Tibial nerve (tissue), 4 donors: ENCODE measurements around the gene PRMT5. TPM values are rescaled to one million over a fixed set of nuclear protein-coding genes. Genes with fewer than 3 reads are reported as not detected.
"Not testable (repeated sequence)": the region's sequence is repeated elsewhere in the genome, so short reads cannot be mapped to it uniquely, and the experiment has no call there.

Source experiments
- DNase-seq, 2 donors: peaks; one replicate each; pipeline ENCODE4 v3.0.0-alpha.2; 2019; ENCODE audit warnings: low spot score in 2 of 2
- H3K27ac ChIP-seq, 4 donors: fragments of 200-600 bp; sonication (generic) in 3 of 4; one replicate each; pipeline ENCODE4 v1.5.1; 2017 to 2019; ENCODE audit warnings: mild to moderate bottlenecking in 1 of 4
- H3K27me3 ChIP-seq, 2 donors: fragments of 200-600 bp; sonication (generic) in 1 of 2; one replicate each; pipeline versions ENCODE4 v1.5.1 to v1.6.0; 2017 to 2019
- H3K36me3 ChIP-seq, 3 donors: fragments of 200-600 bp; sonication (generic); one replicate each; pipeline ENCODE4 v1.5.1; 2018 to 2019
- H3K4me1 ChIP-seq, 4 donors: fragments of 200-600 bp; sonication (generic) in 3 of 4; one replicate each; pipeline ENCODE4 v1.5.1; 2017 to 2019
- H3K4me3 ChIP-seq, 4 donors: fragments of 200-600 bp; sonication (generic) in 3 of 4; one replicate each; pipeline ENCODE4 v1.5.1; 2017 to 2019; ENCODE audit warnings: mild to moderate bottlenecking in 1 of 4, moderate library complexity in 1 of 4
- H3K9me3 ChIP-seq, 4 donors: fragments of 200-600 bp; sonication (generic) in 3 of 4; one replicate each; pipeline ENCODE4 v1.5.1; 2017 to 2019
- CTCF ChIP-seq, 5 experiments: fragments of 200-600 bp in 3 of 5; fragments of 450-650 bp in 2 of 5; sonication (generic) in 3 of 5; IDR thresholded peaks; one replicate each; pipeline ENCODE4 v1.5.1; 2016 to 2019; ENCODE audit warnings: antibody characterized with exemption in 5 of 5, mild to moderate bottlenecking in 3 of 5, moderate library complexity in 2 of 5
- EP300 ChIP-seq, 2 donors: sonication (generic); formaldehyde crosslinking; IDR thresholded peaks; one replicate each; pipeline ENCODE4 v1.6.1; 2017; ENCODE audit warnings: antibody characterized with exemption in 2 of 2, mild to moderate bottlenecking in 1 of 2
- POLR2A ChIP-seq, 2 donors: fragments of 450-650 bp; IDR thresholded peaks; one replicate each; pipeline ENCODE4 v1.6.1; 2017; ENCODE audit warnings: antibody characterized with exemption in 2 of 2, mild to moderate bottlenecking in 2 of 2, moderate library complexity in 2 of 2
- WGBS, 2 donors: methylation state at CpG; one replicate each; pipeline ENCODE4 v1.1.5; 2018; 5-methylcytosine and 5-hydroxymethylcytosine counted together
- total RNA-seq, 4 donors: library from RNA; depleted of rRNA; stranded (reverse); fragments of >200 nt; gene quantifications; one replicate each; pipeline ENCODE4 v1.1.0, GENCODE V29; 2016

Gene PRMT5
- total RNA-seq, 4 donors from 2014 or later: 60.6 to 82.5 (median 76.8) TPM

- H3K36me3 ChIP-seq: peaks cover 2 to 67% (median 7%) of the 10 kb centered on the region in 3 donors
- TF ChIP-seq EP300 (IDR thresholded peaks at IDR 0.05) (no peak), CTCF (IDR thresholded peaks at IDR 0.05) (no peak), POLR2A (IDR thresholded peaks at IDR 0.05) (no peak)
- no peak overlapping the region for H3K27ac ChIP-seq
- no peak overlapping the region for H3K4me3 ChIP-seq
- peaks cover 0 to 17% (median 10%) of the 10 kb centered on the region in 4 donors for H3K4me1 ChIP-seq
- WGBS, 2 donors: 70 to 83% methylated on average over 2 of the region's 2 CpGs
- no peak for DNase-seq
- no peaks in the 10 kb centered on the region for H3K27me3 ChIP-seq
- H3K9me3 ChIP-seq: no peaks in the 10 kb centered on the region
These were observed 6.9 kb downstream of the PRMT5 start for GRCh38 chr14:22922294-22922693.

DNA sequence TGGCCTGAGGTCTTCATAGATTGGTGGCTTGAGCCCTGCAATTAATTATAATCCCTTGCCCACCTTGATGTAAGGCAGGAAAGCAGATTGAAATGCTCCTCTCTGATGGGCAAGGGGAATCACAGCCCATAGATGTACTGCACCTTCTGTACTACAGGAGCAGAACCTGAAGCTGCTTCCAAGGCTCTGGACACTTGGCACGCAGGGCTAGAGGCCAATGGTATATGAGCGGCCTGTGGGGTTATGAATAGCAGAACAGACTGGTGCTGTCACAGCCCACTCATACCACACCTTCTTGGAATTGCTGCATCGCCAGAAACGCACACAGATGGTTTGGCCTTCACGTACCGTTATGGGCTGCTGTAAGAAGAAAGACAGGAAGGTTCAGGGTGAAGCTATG is 8.5 kb downstream of the PRMT5 start:
- no peak overlapping the region for H3K27ac ChIP-seq
- H3K36me3 ChIP-seq: peaks cover 2 to 59% (median 3%) of the 10 kb centered on the region in 3 donors
- DNase-seq: no peak
- H3K9me3 ChIP-seq: no peaks in the 10 kb centered on the region
- H3K4me1 ChIP-seq: peaks cover 0 to 32% (median 20%) of the 10 kb centered on the region in 4 donors
- no peak for TF ChIP-seq EP300 (IDR thresholded peaks at IDR 0.05)
- TF ChIP-seq POLR2A (IDR thresholded peaks at IDR 0.05): no peak
- TF ChIP-seq CTCF (IDR thresholded peaks at IDR 0.05): no peak
- no peaks in the 10 kb centered on the region for H3K27me3 ChIP-seq
- no peak overlapping the region for H3K4me3 ChIP-seq
- WGBS, 2 donors: 96 to 99% methylated on average over 6 of the region's 6 CpGs

DNA sequence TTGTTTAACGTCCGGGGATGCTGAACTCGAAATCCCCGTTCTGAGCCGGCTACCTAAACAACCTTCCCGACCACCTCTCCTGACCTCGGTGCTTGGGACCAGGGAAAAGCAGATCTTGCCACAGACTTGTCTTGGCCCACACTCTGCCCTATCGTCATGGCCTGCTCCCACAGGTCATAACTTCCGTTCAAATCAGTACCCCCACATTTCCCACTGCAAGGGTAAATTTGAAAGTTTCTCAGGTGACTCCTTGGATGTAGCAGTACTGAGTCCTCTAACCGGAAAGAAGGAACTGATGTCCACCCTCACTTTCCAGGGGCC is 9.6 kb downstream of the PRMT5 start:
- Histone ChIP-seq H3K36me3 (peaks cover 0 to 53% (median 2%) of the 10 kb centered on the region in 3 donors), H3K9me3 (no peaks in the 10 kb centered on the region), H3K4me1 (peaks cover 0 to 38% (median 20%) of the 10 kb centered on the region in 4 donors), H3K27me3 (no peaks in the 10 kb centered on the region), H3K27ac (peak overlapping the region; percentile 94 to 100 (median 98)), H3K4me3 (peak overlapping the region; percentile 29 to 91 (median 81))
- DNase-seq: no peak
- TF ChIP-seq CTCF (IDR thresholded peaks at IDR 0.05): no peak
- WGBS, 2 donors: 7 to 9% methylated on average over 10 of the region's 10 CpGs

GRCh38 chr14:22918804-22919600 is 10.2 kb downstream of the PRMT5 start, which contains the start of gene RBM23:
RBM23 (minus strand) TSS chr14:22919149.
- DNase-seq: peak; percentile 100
- H3K9me3 ChIP-seq: no peaks in the 10 kb centered on the region
- WGBS, 2 donors: 1% methylated on average over 41 to 44 of the region's 46 CpGs
- TF ChIP-seq POLR2A (IDR thresholded peaks at IDR 0.05): peak; percentile 25 to 85
- peak; percentile 96 for TF ChIP-seq EP300 (IDR thresholded peaks at IDR 0.05)
- peak in 2 of 5 experiments; percentile 31 to 45 for TF ChIP-seq CTCF (IDR thresholded peaks at IDR 0.05)
- H3K4me3 ChIP-seq: peak within 1 kb of the TSS; percentile 51 to 91 (median 81)
- no peaks in the 10 kb centered on the region for H3K27me3 ChIP-seq
- H3K36me3 ChIP-seq: peaks cover 0 to 48% (median 0%) of the 10 kb centered on the region in 3 donors
- H3K4me1 ChIP-seq: peaks cover 0 to 38% (median 20%) of the 10 kb centered on the region in 4 donors
- H3K27ac ChIP-seq: peak within 1 kb of the TSS; percentile 96 to 100 (median 98)

DNA sequence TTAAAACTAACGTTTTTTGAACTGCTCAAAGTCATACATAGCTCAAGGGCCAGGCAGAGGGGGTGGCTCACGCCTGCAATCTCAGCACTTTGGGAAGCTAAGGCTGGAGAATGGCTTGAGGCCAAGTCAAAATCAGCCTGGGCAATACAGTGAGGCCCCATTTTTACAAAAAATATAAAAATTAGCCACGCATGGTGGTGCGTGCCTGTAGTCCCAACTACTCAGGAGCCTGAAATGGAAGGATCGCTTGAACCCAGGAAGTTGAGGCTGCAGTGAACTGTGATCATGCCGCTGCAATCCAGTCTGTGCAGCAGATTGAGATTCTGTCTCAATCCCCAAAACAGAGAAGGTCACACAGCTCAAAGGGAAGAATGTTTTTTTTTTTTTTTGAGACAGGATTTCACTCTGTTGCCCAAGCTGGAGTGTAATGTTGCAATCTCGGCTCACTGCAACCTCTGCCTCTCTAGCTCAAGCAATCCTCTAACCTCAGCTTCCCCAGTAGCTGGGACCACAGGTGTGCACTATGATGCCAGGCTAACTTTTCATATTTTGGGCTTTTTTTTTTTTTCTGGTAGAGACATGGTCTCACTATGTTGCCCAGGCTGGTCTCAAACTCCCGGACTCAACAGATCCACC is 13.2 kb downstream of the PRMT5 start:
- Histone ChIP-seq H3K36me3 (peaks cover 0 to 35% (median 0%) of the 10 kb centered on the region in 3 donors), H3K27me3 (no peaks in the 10 kb centered on the region), H3K4me1 (peaks cover 0 to 54% (median 20%) of the 10 kb centered on the region in 4 donors), H3K9me3 (no peaks in the 10 kb centered on the region), H3K4me3 (no peak overlapping the region), H3K27ac (peak overlapping the region in 3 of 4 donors; percentile 28 to 97 (median 32))
- 79 to 80% methylated on average over 8 of the region's 8 CpGs for WGBS, 2 donors
- TF ChIP-seq EP300 (IDR thresholded peaks at IDR 0.05): peak in 1 of 2 donors; percentile 47
- TF ChIP-seq POLR2A (IDR thresholded peaks at IDR 0.05): no peak
- DNase-seq: peak in 1 of 2 donors; percentile 56

GRCh38 chr14:22914836-22915235 is 14.3 kb downstream of the PRMT5 start:
- not testable (repeated sequence) for DNase-seq, H3K27me3 ChIP-seq, H3K9me3 ChIP-seq, H3K27ac ChIP-seq, H3K4me3 ChIP-seq
- WGBS, 2 donors: 92 to 94% methylated on average over 4 of the region's 4 CpGs
- H3K4me1 ChIP-seq: peaks cover 0 to 52% (median 19%) of the 10 kb centered on the region in 4 donors
- H3K36me3 ChIP-seq: peaks cover 0 to 37% (median 0%) of the 10 kb centered on the region in 3 donors
